ENCODE measurements around the gene NTM. TPM values are rescaled to one million over a fixed set of nuclear protein-coding genes. Genes with fewer than 3 reads are reported as not detected.

Gene NTM
- total RNA-seq, 1 experiment from 2014 or later, result 9.9 TPM

GRCh38 chr11:131468565-131468964 is 98.2 kb downstream of the NTM start:
- Histone ChIP-seq H3K56ac (ENCODE audit: insufficient read length, low read depth, low read length) (no peak overlapping the region), H2BK15ac (ENCODE audit: low read depth, low read length) (no peak overlapping the region), H3K9me3 (ENCODE audit: control insufficient read depth, low read depth, low read length) (no peaks in the 10 kb centered on the region), H3K79me1 (ENCODE audit: insufficient read depth, low read depth, low read length, poor library complexity, severe bottlenecking) (no peaks in the 10 kb centered on the region), H3K9ac (ENCODE audit: extremely low read depth, insufficient read length, low read length) (no peak overlapping the region), H4K20me1 (ENCODE audit: control insufficient read depth, insufficient read depth, insufficient read length) (no peaks in the 10 kb centered on the region), H3K18ac (ENCODE audit: insufficient read length, low read depth, low read length) (no peak overlapping the region), H3K4me1 (ENCODE audit: insufficient read depth, low read length) (peaks cover 7% of the 10 kb centered on the region; the same call in 1 of the 2 replicates), H3K79me2 (ENCODE audit: insufficient read depth, low read length) (no peaks in the 10 kb centered on the region), H2BK20ac (ENCODE audit: low read depth, low read length, poor library complexity, severe bottlenecking) (no peak overlapping the region), H3K27me3 (ENCODE audit: insufficient read depth, low read length) (no peaks in the 10 kb centered on the region), H3T11ph (ENCODE audit: low read length) (no peak overlapping the region), H2BK120ac (ENCODE audit: low read depth, low read length, poor library complexity, severe bottlenecking) (no peak overlapping the region), H3K23ac (ENCODE audit: insufficient read length, low read depth, low read length) (no peak overlapping the region), H2BK5ac (ENCODE audit: insufficient read length, low read length) (no peak overlapping the region), H3K14ac (ENCODE audit: insufficient read depth, low read length) (no peak overlapping the region), H4K5ac (ENCODE audit: insufficient read length, low read depth, low read length) (no peak overlapping the region), H3K4ac (ENCODE audit: low read depth, low read length) (no peak overlapping the region), H2AK5ac (ENCODE audit: insufficient read length, low read length) (no peak overlapping the region), H3K4me2 (ENCODE audit: insufficient read depth, insufficient read length, low read length) (no peak overlapping the region), H3K27ac (ENCODE audit: insufficient read length, low read depth, low read length) (no peak overlapping the region), H2AFZ (ENCODE audit: low read length) (no peak overlapping the region), H2BK12ac (ENCODE audit: insufficient read length, low read depth, low read length) (no peak overlapping the region), H3K23me2 (ENCODE audit: insufficient read length, low read depth, low read length, poor library complexity, severe bottlenecking) (no peaks in the 10 kb centered on the region), H4K8ac (replicated peaks; ENCODE audit: insufficient read length, low read depth, low read length) (no peak overlapping the region), H4K91ac (ENCODE audit: insufficient read length, low read depth, low read length) (no peak overlapping the region)
- no peak for TF ChIP-seq CTCF (conservative IDR thresholded peaks at IDR 0.05)
- no peak for DNase-seq
- no CpG with 5 or more reads among the region's 2 CpGs for WGBS (ENCODE audit: extremely low coverage, insufficient read length, low lambda C conversion rate)
- Mint-ChIP-seq H3K27ac (no peak overlapping the region), H3K9me3 (no peaks in the 10 kb centered on the region), H3K4me3 (no peak overlapping the region), H3K4me1 (peaks cover 43 to 51% of the 10 kb centered on the region in 2 experiments), H3K27me3 (ENCODE audit: low read depth) (no peaks in the 10 kb centered on the region; the same call in 1 of the 2 replicates), H3K36me3 (ENCODE audit: insufficient read depth in 1 of 3, low read depth in 3 of 3) (no peaks in the 10 kb centered on the region)
